ENCODE data around the gene TSC22D1. TPM values are rescaled to one million over a fixed set of nuclear protein-coding genes. Genes with fewer than 3 reads are reported as not detected.
A peak's percentile ranks its signal among the peaks of the same experiment; 100 is the strongest.
"Not testable (repeated sequence)": the region's sequence is repeated elsewhere in the genome, so short reads cannot be mapped to it uniquely, and the experiment has no call there.

TSC22D1 gene
- polyA plus RNA-seq, 4 donors, result 51.6 to 179 (median 86.9) TPM

DNA sequence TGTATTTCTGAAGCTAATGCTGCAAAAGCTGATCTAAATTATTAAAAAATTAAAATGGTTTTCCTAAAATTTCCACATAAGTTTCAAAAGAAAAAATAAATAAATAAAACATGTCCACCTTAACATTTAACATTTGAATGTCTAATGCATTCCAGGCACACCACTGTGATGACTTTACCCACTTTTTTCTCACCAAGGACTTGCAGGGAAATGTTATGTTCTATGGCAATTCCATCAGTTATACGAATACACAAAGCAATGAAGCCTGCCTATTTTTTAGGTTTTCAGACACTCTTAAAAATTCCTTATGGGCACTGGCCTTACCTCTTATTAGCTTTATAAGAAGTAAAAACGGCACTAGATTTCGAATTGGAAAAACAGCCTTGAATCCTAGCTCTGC lies 10.2 kb downstream of the TSC22D1 start:
- Histone ChIP-seq H3K36me3 (ENCODE audit: control insufficient read depth in 3 of 3, insufficient read depth in 2 of 3, low read depth in 1 of 3, low read length in 3 of 3) (peaks cover 0 to 3% (median 0%) of the 10 kb centered on the region in 3 donors), H3K27me3 (ENCODE audit: control insufficient read depth in 3 of 3, insufficient read depth in 3 of 3, low read length in 3 of 3) (no peaks in the 10 kb centered on the region), H3K27ac (ENCODE audit: low read depth in 1 of 3, low read length in 2 of 3) (no peak overlapping the region), H3K4me1 (ENCODE audit: control insufficient read depth in 3 of 3, insufficient read depth in 2 of 3, low read depth in 1 of 3, low read length in 2 of 3) (peaks cover 2 to 21% (median 3%) of the 10 kb centered on the region in 3 donors), H3K4me3 (ENCODE audit: low read depth in 1 of 3, low read length in 3 of 3) (no peak overlapping the region), H3K9me3 (ENCODE audit: control insufficient read depth in 2 of 2, insufficient read depth in 1 of 2, low read depth in 1 of 2, low read length in 1 of 2) (no peaks in the 10 kb centered on the region)
- WGBS, 3 donors, result 89 to 97% (median 95%) methylated on average over 3 of the region's 3 CpGs
- DNase-seq, result no peak
- FAIRE-seq, result no peak

- peaks cover 0 to 1% (median 0%) of the 10 kb centered on the region in 3 donors for H3K36me3 ChIP-seq (ENCODE audit: control insufficient read depth in 3 of 3, insufficient read depth in 2 of 3, low read depth in 1 of 3, low read length in 3 of 3)
- FAIRE-seq, result no peak
- H3K27me3 ChIP-seq (ENCODE audit: control insufficient read depth in 3 of 3, insufficient read depth in 3 of 3, low read length in 3 of 3), result no peaks in the 10 kb centered on the region
- H3K9me3 ChIP-seq (ENCODE audit: control insufficient read depth in 2 of 2, insufficient read depth in 1 of 2, low read depth in 1 of 2, low read length in 1 of 2), result no peaks in the 10 kb centered on the region
- H3K4me1 ChIP-seq (ENCODE audit: control insufficient read depth in 3 of 3, insufficient read depth in 2 of 3, low read depth in 1 of 3, low read length in 2 of 3), result peaks cover 3 to 24% (median 3%) of the 10 kb centered on the region in 3 donors
- peak overlapping the region in 1 of 3 donors; percentile 27 for H3K27ac ChIP-seq (ENCODE audit: low read depth in 1 of 3, low read length in 2 of 3)
- DNase-seq, result peak in 1 of 2 donors; percentile 48
- WGBS, 3 donors, result 29 to 68% (median 46%) methylated on average over 2 of the region's 2 CpGs
- no peak overlapping the region for H3K4me3 ChIP-seq (ENCODE audit: low read depth in 1 of 3, low read length in 3 of 3)
Measured at GRCh38 chr13:44564936-44565335, 11.2 kb downstream of the TSC22D1 start.

DNA sequence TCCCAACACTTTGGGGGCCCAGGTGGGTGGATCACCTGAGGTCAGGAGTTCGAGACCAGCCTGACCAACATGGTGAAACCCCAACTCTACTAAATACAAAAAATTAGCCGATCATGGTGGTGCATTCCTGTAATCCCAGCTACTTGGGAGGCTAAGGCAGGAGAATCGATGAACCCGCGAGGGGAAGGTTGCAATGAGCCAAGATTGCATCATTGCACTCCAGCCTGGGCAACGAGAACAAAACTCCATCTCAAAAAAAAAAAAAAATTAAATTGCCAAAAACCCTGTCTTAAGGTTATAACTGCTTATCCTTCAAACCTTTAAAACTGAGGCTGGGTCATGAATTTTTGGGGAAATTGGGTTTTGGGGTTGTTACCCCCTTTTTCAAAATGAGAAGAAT lies 13.3 kb downstream of the TSC22D1 start:
- Histone ChIP-seq H3K4me1 (ENCODE audit: control insufficient read depth in 3 of 3, insufficient read depth in 2 of 3, low read depth in 1 of 3, low read length in 2 of 3) (peaks cover 3 to 24% (median 3%) of the 10 kb centered on the region in 3 donors), H3K27ac (ENCODE audit: low read depth in 1 of 3, low read length in 2 of 3) (peak overlapping the region in 1 of 3 donors; percentile 7)
- not testable (repeated sequence) for DNase-seq; FAIRE-seq; H3K36me3 ChIP-seq (ENCODE audit: control insufficient read depth in 3 of 3, insufficient read depth in 2 of 3, low read depth in 1 of 3, low read length in 3 of 3); H3K4me3 ChIP-seq (ENCODE audit: low read depth in 1 of 3, low read length in 3 of 3); H3K9me3 ChIP-seq (ENCODE audit: control insufficient read depth in 2 of 2, insufficient read depth in 1 of 2, low read depth in 1 of 2, low read length in 1 of 2); H3K27me3 ChIP-seq (ENCODE audit: control insufficient read depth in 3 of 3, insufficient read depth in 3 of 3, low read length in 3 of 3)
- WGBS, 3 donors, result 95 to 97% (median 97%) methylated on average over 6 of the region's 6 CpGs

- Histone ChIP-seq H3K27me3 (ENCODE audit: control insufficient read depth in 3 of 3, insufficient read depth in 3 of 3, low read length in 3 of 3) (no peaks in the 10 kb centered on the region), H3K4me3 (ENCODE audit: low read depth in 1 of 3, low read length in 3 of 3) (no peak overlapping the region), H3K27ac (ENCODE audit: low read depth in 1 of 3, low read length in 2 of 3) (peak overlapping the region in 1 of 3 donors; percentile 80), H3K9me3 (ENCODE audit: control insufficient read depth in 2 of 2, insufficient read depth in 1 of 2, low read depth in 1 of 2, low read length in 1 of 2) (no peaks in the 10 kb centered on the region), H3K36me3 (ENCODE audit: control insufficient read depth in 3 of 3, insufficient read depth in 2 of 3, low read depth in 1 of 3, low read length in 3 of 3) (peaks cover 0 to 16% (median 0%) of the 10 kb centered on the region in 3 donors), H3K4me1 (ENCODE audit: control insufficient read depth in 3 of 3, insufficient read depth in 2 of 3, low read depth in 1 of 3, low read length in 2 of 3) (peaks cover 3 to 17% (median 3%) of the 10 kb centered on the region in 3 donors)
- DNase-seq, result peak; percentile 69 to 76
- peak; percentile 81 for FAIRE-seq
- 20 to 71% (median 46%) methylated on average over 2 of the region's 2 CpGs for WGBS, 3 donors
Measured at GRCh38 chr13:44561351-44561750, 14.8 kb downstream of the TSC22D1 start.

GRCh38 chr13:44557986-44558385 lies 18.1 kb downstream of the TSC22D1 start:
- DNase-seq, result no peak
- no peaks in the 10 kb centered on the region for H3K9me3 ChIP-seq (ENCODE audit: control insufficient read depth in 2 of 2, insufficient read depth in 1 of 2, low read depth in 1 of 2, low read length in 1 of 2)
- 82 to 91% (median 91%) methylated on average over 2 of the region's 2 CpGs for WGBS, 3 donors
- H3K36me3 ChIP-seq (ENCODE audit: control insufficient read depth in 3 of 3, insufficient read depth in 2 of 3, low read depth in 1 of 3, low read length in 3 of 3), result peaks cover 0 to 23% (median 0%) of the 10 kb centered on the region in 3 donors
- H3K4me1 ChIP-seq (ENCODE audit: control insufficient read depth in 3 of 3, insufficient read depth in 2 of 3, low read depth in 1 of 3, low read length in 2 of 3), result peaks cover 0 to 12% (median 2%) of the 10 kb centered on the region in 3 donors
- no peak for FAIRE-seq
- H3K27ac ChIP-seq (ENCODE audit: low read depth in 1 of 3, low read length in 2 of 3), result no peak overlapping the region
- H3K4me3 ChIP-seq (ENCODE audit: low read depth in 1 of 3, low read length in 3 of 3), result no peak overlapping the region
- no peaks in the 10 kb centered on the region for H3K27me3 ChIP-seq (ENCODE audit: control insufficient read depth in 3 of 3, insufficient read depth in 3 of 3, low read length in 3 of 3)

DNA sequence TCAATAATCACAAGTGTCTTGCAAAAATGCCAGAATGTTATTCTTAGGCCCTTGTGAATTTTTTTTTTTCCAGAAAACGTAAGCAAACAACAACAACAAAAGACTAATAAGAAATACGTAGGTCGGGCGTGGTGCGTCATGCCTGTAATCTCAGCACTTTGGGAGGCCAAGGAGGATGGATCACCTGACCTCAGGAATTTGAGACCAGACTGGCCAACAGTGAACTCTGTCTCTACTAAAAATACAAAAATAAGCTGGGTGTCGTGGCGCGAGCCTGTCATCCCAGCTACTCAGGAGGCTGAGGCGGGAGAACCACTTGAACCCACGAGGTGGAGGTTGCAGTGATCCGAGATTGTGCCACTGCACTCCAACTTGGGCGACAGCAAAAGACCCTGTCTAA lies 20.9 kb downstream of the TSC22D1 start:
- FAIRE-seq, result no peak
- no peak for DNase-seq
- WGBS, 3 donors, result 95 to 97% (median 97%) methylated on average over 12 of the region's 12 CpGs
- no peak overlapping the region for H3K4me3 ChIP-seq (ENCODE audit: low read depth in 1 of 3, low read length in 3 of 3)
- no peak overlapping the region for H3K27ac ChIP-seq (ENCODE audit: low read depth in 1 of 3, low read length in 2 of 3)
- H3K9me3 ChIP-seq (ENCODE audit: control insufficient read depth in 2 of 2, insufficient read depth in 1 of 2, low read depth in 1 of 2, low read length in 1 of 2), result no peaks in the 10 kb centered on the region
- H3K27me3 ChIP-seq (ENCODE audit: control insufficient read depth in 3 of 3, insufficient read depth in 3 of 3, low read length in 3 of 3), result no peaks in the 10 kb centered on the region
- no peaks in the 10 kb centered on the region for H3K4me1 ChIP-seq (ENCODE audit: control insufficient read depth in 3 of 3, insufficient read depth in 2 of 3, low read depth in 1 of 3, low read length in 2 of 3)
- peaks cover 0 to 38% (median 0%) of the 10 kb centered on the region in 3 donors for H3K36me3 ChIP-seq (ENCODE audit: control insufficient read depth in 3 of 3, insufficient read depth in 2 of 3, low read depth in 1 of 3, low read length in 3 of 3)

DNA sequence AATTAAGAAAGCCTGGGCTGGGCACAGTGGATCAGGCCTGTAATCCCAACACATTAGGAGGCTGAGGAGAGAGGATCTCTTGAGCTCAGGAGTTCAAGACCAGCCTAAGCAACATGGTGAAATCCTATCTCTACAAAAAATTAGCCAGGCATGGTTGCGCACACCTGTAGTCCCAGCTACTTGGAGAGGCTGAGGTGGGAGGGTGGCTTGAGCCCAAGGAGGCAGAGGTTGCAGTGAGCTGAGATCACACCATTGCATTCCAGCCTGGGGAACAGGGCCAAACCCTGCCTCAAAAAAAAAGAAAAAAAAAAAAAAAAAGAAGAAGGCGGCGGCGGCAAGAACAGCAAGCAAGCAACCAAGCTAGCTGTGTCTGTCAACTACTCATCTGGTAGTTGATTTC lies 26.7 kb downstream of the TSC22D1 start:
- FAIRE-seq (no peak), DNase-seq (no peak)
- H3K36me3 ChIP-seq (ENCODE audit: control insufficient read depth in 3 of 3, insufficient read depth in 2 of 3, low read depth in 1 of 3, low read length in 3 of 3), result peaks cover 0 to 31% (median 0%) of the 10 kb centered on the region in 3 donors
- 88 to 100% (median 97%) methylated on average over 4 of the region's 4 CpGs for WGBS, 3 donors
- no peak overlapping the region for H3K27ac ChIP-seq (ENCODE audit: low read depth in 1 of 3, low read length in 2 of 3)
- H3K27me3 ChIP-seq (ENCODE audit: control insufficient read depth in 3 of 3, insufficient read depth in 3 of 3, low read length in 3 of 3), result no peaks in the 10 kb centered on the region
- no peaks in the 10 kb centered on the region for H3K4me1 ChIP-seq (ENCODE audit: control insufficient read depth in 3 of 3, insufficient read depth in 2 of 3, low read depth in 1 of 3, low read length in 2 of 3)
- no peak overlapping the region for H3K4me3 ChIP-seq (ENCODE audit: low read depth in 1 of 3, low read length in 3 of 3)
- H3K9me3 ChIP-seq (ENCODE audit: control insufficient read depth in 2 of 2, insufficient read depth in 1 of 2, low read depth in 1 of 2, low read length in 1 of 2), result no peaks in the 10 kb centered on the region

DNA sequence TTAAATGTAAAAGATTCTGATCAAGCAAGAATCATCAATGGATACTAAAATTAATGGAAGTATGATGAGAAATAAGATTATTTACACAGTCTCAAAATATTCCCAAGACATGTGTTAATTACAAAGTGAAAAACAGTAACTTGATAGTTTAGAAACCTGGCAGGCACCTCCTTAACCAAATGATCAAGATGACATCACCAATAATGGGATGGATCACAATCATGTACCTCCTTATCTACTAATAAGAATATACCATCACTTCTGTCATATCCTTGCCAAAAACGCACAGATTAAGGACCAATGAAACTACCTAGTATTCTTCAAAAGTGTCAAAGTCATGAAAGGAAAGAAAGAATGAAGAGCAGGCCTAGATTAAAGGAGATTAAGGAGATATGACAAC lies 30.0 kb downstream of the TSC22D1 start:
- Histone ChIP-seq H3K27me3 (ENCODE audit: control insufficient read depth in 3 of 3, insufficient read depth in 3 of 3, low read length in 3 of 3) (no peaks in the 10 kb centered on the region), H3K36me3 (ENCODE audit: control insufficient read depth in 3 of 3, insufficient read depth in 2 of 3, low read depth in 1 of 3, low read length in 3 of 3) (peaks cover 0 to 24% (median 0%) of the 10 kb centered on the region in 3 donors), H3K27ac (ENCODE audit: low read depth in 1 of 3, low read length in 2 of 3) (no peak overlapping the region), H3K4me3 (ENCODE audit: low read depth in 1 of 3, low read length in 3 of 3) (no peak overlapping the region), H3K4me1 (ENCODE audit: control insufficient read depth in 3 of 3, insufficient read depth in 2 of 3, low read depth in 1 of 3, low read length in 2 of 3) (no peaks in the 10 kb centered on the region), H3K9me3 (ENCODE audit: control insufficient read depth in 2 of 2, insufficient read depth in 1 of 2, low read depth in 1 of 2, low read length in 1 of 2) (no peaks in the 10 kb centered on the region)
- DNase-seq, result no peak
- FAIRE-seq, result no peak
- 83 to 96% (median 92%) methylated on average over 1 of the region's 1 CpG for WGBS, 3 donors

- Histone ChIP-seq H3K9me3 (ENCODE audit: control insufficient read depth in 2 of 2, insufficient read depth in 1 of 2, low read depth in 1 of 2, low read length in 1 of 2) (no peaks in the 10 kb centered on the region), H3K36me3 (ENCODE audit: control insufficient read depth in 3 of 3, insufficient read depth in 2 of 3, low read depth in 1 of 3, low read length in 3 of 3) (peaks cover 0 to 16% (median 3%) of the 10 kb centered on the region in 3 donors), H3K27ac (ENCODE audit: low read depth in 1 of 3, low read length in 2 of 3) (no peak overlapping the region), H3K4me3 (ENCODE audit: low read depth in 1 of 3, low read length in 3 of 3) (no peak overlapping the region), H3K27me3 (ENCODE audit: control insufficient read depth in 3 of 3, insufficient read depth in 3 of 3, low read length in 3 of 3) (no peaks in the 10 kb centered on the region), H3K4me1 (ENCODE audit: control insufficient read depth in 3 of 3, insufficient read depth in 2 of 3, low read depth in 1 of 3, low read length in 2 of 3) (no peaks in the 10 kb centered on the region)
- 74 to 85% (median 80%) methylated on average over 3 of the region's 3 CpGs for WGBS, 3 donors
- DNase-seq (no peak), FAIRE-seq (no peak)
Measured at GRCh38 chr13:44543369-44543768, 32.8 kb downstream of the TSC22D1 start.

Data from small intestine (tissue), 7 donors.